Astrocyte (in vitro differentiated cells and primary cell): ENCODE measurements around the gene SMPD3.

Source experiments
- EZH2 ChIP-seq: IDR thresholded peaks from 2 replicates; pipeline ENCODE4 v1.6.1; 2012; ENCODE audit warnings: mild to moderate bottlenecking, low read length, inconsistent platforms; ENCODE audit not compliant: insufficient read depth
- TF ChIP-seq, protein P1 (sequence below): IDR thresholded peaks from 2 replicates; pipeline ENCODE4 v1.5.1; 2011; ENCODE audit warnings: low read depth, mild to moderate bottlenecking, inconsistent platforms, low read length, moderate library complexity; ENCODE audit not compliant: insufficient read depth

DNA sequence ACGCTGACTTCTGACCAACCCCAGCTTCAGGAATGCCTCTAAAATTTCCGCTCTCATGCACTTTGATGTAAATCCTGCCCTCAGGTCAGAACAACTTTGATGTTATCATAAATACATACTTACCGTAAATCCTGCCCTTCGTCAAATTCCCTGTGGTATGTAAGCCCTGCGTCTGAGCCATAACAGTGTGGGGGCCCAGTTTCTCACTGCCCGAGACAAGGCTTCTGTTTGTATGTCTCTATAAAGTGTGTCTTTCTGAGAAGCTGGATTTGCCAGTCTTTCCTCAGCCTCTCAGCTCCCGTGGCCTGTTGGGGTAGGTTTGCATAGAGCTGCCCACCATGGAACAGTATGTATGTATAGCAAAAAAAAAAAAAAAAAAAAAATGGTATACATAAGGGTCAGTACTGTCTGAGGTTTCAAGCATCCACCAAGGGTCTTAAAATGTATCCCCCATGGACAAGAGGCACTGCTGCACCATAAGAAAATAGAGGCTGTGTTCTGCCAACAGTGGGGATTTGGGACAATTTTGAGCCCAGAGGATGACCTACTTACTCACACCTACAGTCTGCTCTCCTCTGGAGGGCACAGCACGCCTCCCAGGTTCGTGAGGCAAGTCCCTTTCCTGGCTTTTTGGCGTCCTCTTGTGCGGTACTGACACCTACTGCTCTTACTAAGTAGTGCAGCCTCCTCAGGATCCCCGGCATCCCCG, 120.0 kb downstream of the SMPD3 start:
- TF ChIP-seq, protein P1, sequence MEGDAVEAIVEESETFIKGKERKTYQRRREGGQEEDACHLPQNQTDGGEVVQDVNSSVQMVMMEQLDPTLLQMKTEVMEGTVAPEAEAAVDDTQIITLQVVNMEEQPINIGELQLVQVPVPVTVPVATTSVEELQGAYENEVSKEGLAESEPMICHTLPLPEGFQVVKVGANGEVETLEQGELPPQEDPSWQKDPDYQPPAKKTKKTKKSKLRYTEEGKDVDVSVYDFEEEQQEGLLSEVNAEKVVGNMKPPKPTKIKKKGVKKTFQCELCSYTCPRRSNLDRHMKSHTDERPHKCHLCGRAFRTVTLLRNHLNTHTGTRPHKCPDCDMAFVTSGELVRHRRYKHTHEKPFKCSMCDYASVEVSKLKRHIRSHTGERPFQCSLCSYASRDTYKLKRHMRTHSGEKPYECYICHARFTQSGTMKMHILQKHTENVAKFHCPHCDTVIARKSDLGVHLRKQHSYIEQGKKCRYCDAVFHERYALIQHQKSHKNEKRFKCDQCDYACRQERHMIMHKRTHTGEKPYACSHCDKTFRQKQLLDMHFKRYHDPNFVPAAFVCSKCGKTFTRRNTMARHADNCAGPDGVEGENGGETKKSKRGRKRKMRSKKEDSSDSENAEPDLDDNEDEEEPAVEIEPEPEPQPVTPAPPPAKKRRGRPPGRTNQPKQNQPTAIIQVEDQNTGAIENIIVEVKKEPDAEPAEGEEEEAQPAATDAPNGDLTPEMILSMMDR = peak; percentile 97
- TF ChIP-seq EZH2 = no peak
